Mesendoderm (in vitro differentiated cells): ENCODE results near the gene DIS3L.
A peak's percentile ranks its signal among the peaks of the same experiment; 100 is the strongest.
"Not testable (repeated sequence)": the region's sequence is repeated elsewhere in the genome, so short reads cannot be mapped to it uniquely, and the experiment has no call there.

Source experiments
- DNase-seq: peaks from one replicate; pipeline ENCODE4 v3.0.0; 2013
- H2AK5ac ChIP-seq: 2 replicates; pipeline ENCODE4 v1.6.1; 2013; ENCODE audit warnings: low read length, inconsistent platforms
- H2BK120ac ChIP-seq: 2 replicates; pipeline ENCODE4 v1.6.1; 2013; ENCODE audit warnings: low read depth, mild to moderate bottlenecking, low read length, moderate library complexity, mixed read lengths
- H2BK15ac ChIP-seq: replicated peaks from 2 replicates; pipeline ENCODE4 v1.6.1; 2013; ENCODE audit warnings: low read depth, mild to moderate bottlenecking, moderate library complexity
- H2BK5ac ChIP-seq: 2 replicates; pipeline ENCODE4 v1.6.1; 2013; ENCODE audit warnings: low read length, inconsistent platforms
- H3K18ac ChIP-seq: 2 replicates; pipeline ENCODE4 v1.6.1; 2013; ENCODE audit warnings: mild to moderate bottlenecking, low read length, mixed read lengths
- H3K23ac ChIP-seq: one replicate; pipeline ENCODE4 v1.6.1; 2013; ENCODE audit warnings: low read length
- H3K27ac ChIP-seq: 2 replicates; pipeline ENCODE4 v1.5.1; 2013; ENCODE audit warnings: low read depth, mild to moderate bottlenecking, inconsistent platforms, low read length, moderate library complexity
- H3K27me3 ChIP-seq: 2 replicates; pipeline ENCODE4 v1.6.1; 2013; ENCODE audit warnings: low read length, control low read depth, mild to moderate bottlenecking, inconsistent platforms; ENCODE audit not compliant: insufficient read depth, poor library complexity
- H3K36me3 ChIP-seq: 2 replicates; pipeline ENCODE4 v1.6.1; 2013; ENCODE audit warnings: low read length, inconsistent platforms; ENCODE audit not compliant: control insufficient read depth, insufficient read depth
- H3K4ac ChIP-seq: one replicate; pipeline ENCODE4 v1.6.1; 2013; ENCODE audit warnings: low read depth, mild to moderate bottlenecking, low read length, moderate library complexity
- H3K4me1 ChIP-seq: 2 replicates; pipeline ENCODE4 v1.6.1; 2013; ENCODE audit warnings: low read depth, low read length, inconsistent platforms; ENCODE audit not compliant: control insufficient read depth
- H3K4me2 ChIP-seq: 2 replicates; pipeline ENCODE4 v1.6.1; 2013; ENCODE audit warnings: low read length
- H3K4me3 ChIP-seq: 2 replicates; pipeline ENCODE4 v1.5.1; 2013; ENCODE audit warnings: mild to moderate bottlenecking, low read length
- H3K56ac ChIP-seq: one replicate; pipeline ENCODE4 v1.6.1; 2013; ENCODE audit warnings: low read length
- H3K79me1 ChIP-seq: 2 replicates; pipeline ENCODE4 v1.6.1; 2013; ENCODE audit warnings: low read length, inconsistent platforms
- H3K79me2 ChIP-seq: 2 replicates; pipeline ENCODE4 v1.6.1; 2013; ENCODE audit warnings: mild to moderate bottlenecking, low read length; ENCODE audit not compliant: control insufficient read depth, insufficient read depth
- H3K9ac ChIP-seq: 2 replicates; pipeline ENCODE4 v1.6.1; 2013; ENCODE audit warnings: low read length, inconsistent platforms
- H4K5ac ChIP-seq: one replicate; pipeline ENCODE4 v1.6.1; 2013; ENCODE audit warnings: low read length
- H4K8ac ChIP-seq: one replicate; pipeline ENCODE4 v1.6.1; 2013; ENCODE audit warnings: low read depth, mild to moderate bottlenecking, control low read depth, low read length, moderate library complexity
- WGBS: extraction: QIAGEN DNeasy Blood & Tissue Kit; methylation state at CpG from one replicate; pipeline ENCODE4 v1.1.7; 2013; ENCODE audit warnings: low lambda C conversion rate, missing lambda C conversion rate; ENCODE audit not compliant: insufficient coverage; ENCODE audit errors: extremely low coverage; 5-methylcytosine and 5-hydroxymethylcytosine counted together

The DIS3L gene

DNA sequence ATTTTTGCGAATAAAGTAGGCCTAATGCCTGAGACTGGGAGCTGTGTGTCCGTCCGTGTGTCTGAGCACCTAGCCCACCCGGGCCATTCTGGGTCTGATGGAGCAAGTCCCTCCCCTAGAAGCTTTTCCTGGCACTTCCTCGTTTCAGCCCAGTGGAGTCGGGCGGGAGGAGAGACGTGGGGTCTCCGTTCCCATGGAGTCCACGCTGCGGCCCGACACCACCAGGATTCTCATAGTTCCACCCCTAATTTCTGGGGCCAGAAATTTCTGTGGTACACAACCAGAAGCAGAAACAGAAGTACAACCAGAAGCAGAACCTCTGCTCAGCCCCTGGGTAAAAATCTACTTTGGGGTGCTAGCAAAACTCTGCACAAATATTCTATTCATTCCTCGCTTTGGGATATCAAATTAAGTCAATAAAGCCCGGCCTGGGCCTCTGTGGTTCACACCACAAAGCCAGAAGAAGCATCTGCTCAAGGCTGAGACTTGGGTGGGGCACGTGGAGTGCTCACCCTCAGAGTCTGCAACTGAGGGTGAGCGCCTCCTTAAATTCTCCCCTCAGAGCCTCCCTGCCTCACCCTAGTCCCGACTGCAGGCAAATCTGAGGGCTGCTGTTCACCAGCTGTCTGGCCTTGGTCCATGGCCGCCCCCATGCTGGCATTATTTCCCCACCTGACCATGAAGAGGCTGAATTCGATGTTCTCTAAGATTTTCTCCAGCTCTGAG lies 38.3 kb upstream of the DIS3L start:
- peaks cover 3% of the 10 kb centered on the region for H3K4me1 ChIP-seq
- H4K8ac ChIP-seq, result no peak overlapping the region
- H3K79me2 ChIP-seq, result no peaks in the 10 kb centered on the region
- H3K9ac ChIP-seq, result no peak overlapping the region
- H2BK15ac ChIP-seq, result no peak overlapping the region
- DNase-seq, result no peak
- peak overlapping the region; percentile 99 for H3K4me2 ChIP-seq
- H3K27me3 ChIP-seq, result peaks cover 26% of the 10 kb centered on the region
- no CpG with 5 or more reads among the region's 19 CpGs for WGBS
- H3K36me3 ChIP-seq, result no peaks in the 10 kb centered on the region
- H3K79me1 ChIP-seq, result no peaks in the 10 kb centered on the region
- no peak overlapping the region for H2BK120ac ChIP-seq
- H2AK5ac ChIP-seq, result no peak overlapping the region
- no peak overlapping the region for H3K4me3 ChIP-seq
- no peak overlapping the region for H3K23ac ChIP-seq
- no peak overlapping the region for H3K27ac ChIP-seq
- H3K56ac ChIP-seq, result peak overlapping the region; percentile 66
- no peak overlapping the region for H2BK5ac ChIP-seq
- H3K4ac ChIP-seq, result no peak overlapping the region
- no peak overlapping the region for H3K18ac ChIP-seq
- H4K5ac ChIP-seq, result no peak overlapping the region

DNA sequence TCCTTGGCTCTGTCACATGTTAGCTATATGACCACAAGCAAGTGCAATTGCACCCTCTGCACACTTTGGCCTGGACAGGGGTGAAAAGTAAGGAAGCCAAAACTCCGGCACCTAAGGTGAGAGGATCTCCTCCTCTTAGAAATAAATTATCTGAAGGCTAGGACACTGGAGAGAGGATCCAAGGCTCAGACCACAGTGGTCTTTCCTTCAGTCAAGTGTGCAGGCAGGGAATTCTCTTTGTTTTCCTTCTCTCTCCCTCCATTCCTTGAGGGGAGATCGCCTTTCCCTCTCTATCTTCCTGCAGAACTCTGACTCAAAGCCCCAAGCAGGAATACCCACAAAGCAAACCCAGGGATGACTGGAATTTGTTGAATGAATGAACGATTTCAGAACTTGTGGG lies 36.7 kb upstream of the DIS3L start:
- no peaks in the 10 kb centered on the region for H3K79me1 ChIP-seq
- no peak overlapping the region for H2AK5ac ChIP-seq
- H4K8ac ChIP-seq, result no peak overlapping the region
- no peak overlapping the region for H3K27ac ChIP-seq
- no peak overlapping the region for H3K23ac ChIP-seq
- no CpG with 5 or more reads among the region's 3 CpGs for WGBS
- no peak overlapping the region for H3K9ac ChIP-seq
- no peak overlapping the region for H2BK5ac ChIP-seq
- no peak overlapping the region for H2BK120ac ChIP-seq
- H3K56ac ChIP-seq, result no peak overlapping the region
- H3K4me2 ChIP-seq, result no peak overlapping the region
- H3K4me1 ChIP-seq, result peaks cover under 1% of the 10 kb centered on the region
- H3K18ac ChIP-seq, result no peak overlapping the region
- H3K4ac ChIP-seq, result no peak overlapping the region
- no peak overlapping the region for H2BK15ac ChIP-seq
- peaks cover 18% of the 10 kb centered on the region for H3K27me3 ChIP-seq
- DNase-seq, result no peak
- no peaks in the 10 kb centered on the region for H3K79me2 ChIP-seq
- no peak overlapping the region for H4K5ac ChIP-seq
- no peak overlapping the region for H3K4me3 ChIP-seq
- no peaks in the 10 kb centered on the region for H3K36me3 ChIP-seq

DNA sequence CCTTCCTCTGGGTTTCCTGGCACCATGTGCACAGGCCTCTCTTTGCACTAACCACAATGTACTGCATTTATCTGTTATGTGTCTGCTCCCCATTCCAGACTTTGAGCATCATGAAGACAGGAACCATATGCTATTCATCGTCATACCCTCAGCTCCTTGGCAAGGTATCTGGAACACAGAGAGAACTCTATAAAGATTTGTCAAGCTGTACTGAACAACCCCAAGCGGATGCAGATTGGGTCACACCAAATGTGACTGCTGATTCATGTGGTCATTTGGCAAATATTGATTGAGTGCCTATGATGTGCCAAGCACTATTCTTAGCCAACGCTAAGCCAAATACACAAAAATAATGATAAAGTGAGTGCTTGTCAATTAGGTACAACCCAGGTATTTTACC lies 32.3 kb upstream of the DIS3L start:
- no peak overlapping the region for H4K5ac ChIP-seq
- no peak overlapping the region for H3K18ac ChIP-seq
- H3K4ac ChIP-seq, result no peak overlapping the region
- H3K23ac ChIP-seq, result no peak overlapping the region
- H3K9ac ChIP-seq, result no peak overlapping the region
- H3K4me2 ChIP-seq, result no peak overlapping the region
- H2BK5ac ChIP-seq, result no peak overlapping the region
- H3K79me1 ChIP-seq, result no peaks in the 10 kb centered on the region
- no CpG with 5 or more reads among the region's 3 CpGs for WGBS
- H4K8ac ChIP-seq, result no peak overlapping the region
- no peak overlapping the region for H2BK120ac ChIP-seq
- H3K4me1 ChIP-seq, result no peaks in the 10 kb centered on the region
- no peaks in the 10 kb centered on the region for H3K36me3 ChIP-seq
- H2AK5ac ChIP-seq, result no peak overlapping the region
- H3K79me2 ChIP-seq, result no peaks in the 10 kb centered on the region
- H3K4me3 ChIP-seq, result no peak overlapping the region
- H3K56ac ChIP-seq, result no peak overlapping the region
- no peak overlapping the region for H2BK15ac ChIP-seq
- H3K27ac ChIP-seq, result no peak overlapping the region
- no peak for DNase-seq
- H3K27me3 ChIP-seq, result peaks cover 4% of the 10 kb centered on the region

DNA sequence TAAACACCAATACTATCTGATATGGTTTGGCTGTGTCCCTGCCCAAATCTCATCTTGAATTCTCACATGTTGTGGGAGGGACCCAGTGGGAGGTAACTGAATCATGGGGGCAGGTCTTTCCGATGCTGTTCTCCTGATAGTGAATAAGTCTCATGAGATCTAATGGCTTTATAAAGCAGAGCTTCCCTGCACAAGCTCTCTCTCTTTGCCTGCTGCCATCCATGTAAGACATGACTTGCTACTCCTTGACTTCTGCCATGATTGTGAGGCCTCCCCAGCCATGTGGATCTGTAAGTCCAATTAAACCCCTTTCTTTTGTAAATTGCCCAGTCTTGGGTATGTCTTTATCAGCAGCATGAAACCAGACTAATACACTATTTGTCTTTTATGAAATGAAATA lies 30.5 kb upstream of the DIS3L start:
- H3K4me1 ChIP-seq, H3K27ac ChIP-seq, H3K27me3 ChIP-seq, H3K23ac ChIP-seq, H2BK5ac ChIP-seq, H3K4me3 ChIP-seq, H3K18ac ChIP-seq, H3K4ac ChIP-seq, H3K79me2 ChIP-seq, H3K36me3 ChIP-seq, H2BK15ac ChIP-seq, H3K79me1 ChIP-seq, H3K56ac ChIP-seq, H4K5ac ChIP-seq, H4K8ac ChIP-seq, H3K9ac ChIP-seq, H2AK5ac ChIP-seq, H3K4me2 ChIP-seq, H2BK120ac ChIP-seq, DNase-seq: not testable (repeated sequence)
- WGBS, result no CpG with 5 or more reads among the region's 1 CpG

DNA sequence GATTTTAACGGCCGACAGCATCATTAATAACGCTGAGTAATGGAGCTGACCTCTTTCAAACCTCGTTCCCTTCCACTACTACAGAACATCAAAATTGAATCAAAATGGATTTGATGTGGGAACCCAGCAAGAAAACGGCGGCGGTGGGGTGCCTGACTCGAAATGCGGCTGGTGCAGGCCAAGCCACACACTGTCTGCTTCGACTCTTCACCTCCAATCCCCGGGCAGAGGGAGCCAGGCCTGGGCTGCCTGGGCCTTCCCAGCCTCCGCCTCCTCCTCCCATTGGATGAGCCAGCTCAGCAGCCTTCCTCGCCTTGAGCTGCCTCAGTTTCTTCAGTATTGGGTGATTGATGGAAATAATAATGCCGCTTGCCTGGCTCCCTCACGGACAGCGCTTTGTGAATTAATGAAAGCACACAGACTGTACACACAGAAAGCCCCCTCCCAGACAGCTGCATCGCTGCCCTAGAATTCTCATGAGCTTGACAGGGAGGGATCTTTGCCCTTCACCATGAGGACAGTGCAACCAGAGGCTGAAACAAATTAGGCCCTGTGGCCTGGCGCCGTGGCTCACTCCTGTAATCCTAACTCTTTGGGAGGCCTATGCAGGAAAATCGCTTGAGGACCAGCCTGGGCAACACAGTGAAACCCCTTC lies 28.4 kb upstream of the DIS3L start:
- Histone ChIP-seq H3K36me3 (no peaks in the 10 kb centered on the region), H3K23ac (no peak overlapping the region), H3K4me3 (no peak overlapping the region), H4K5ac (no peak overlapping the region), H3K79me1 (no peaks in the 10 kb centered on the region), H3K9ac (no peak overlapping the region), H3K27me3 (no peaks in the 10 kb centered on the region), H3K4ac (no peak overlapping the region), H3K79me2 (no peaks in the 10 kb centered on the region), H3K4me2 (no peak overlapping the region), H3K4me1 (peaks cover 1% of the 10 kb centered on the region), H2BK15ac (no peak overlapping the region), H2AK5ac (no peak overlapping the region), H3K56ac (no peak overlapping the region), H3K18ac (no peak overlapping the region), H3K27ac (no peak overlapping the region), H2BK5ac (no peak overlapping the region), H2BK120ac (no peak overlapping the region), H4K8ac (no peak overlapping the region)
- no CpG with 5 or more reads among the region's 20 CpGs for WGBS
- no peak for DNase-seq
